ENCODE results near the gene AHDC1. TPM values are rescaled to one million over a fixed set of nuclear protein-coding genes. Genes with fewer than 3 reads are reported as not detected.
"Not testable (repeated sequence)": the region's sequence is repeated elsewhere in the genome, so short reads cannot be mapped to it uniquely, and the experiment has no call there.

The AHDC1 gene
- total RNA-seq, 1 experiment from 2014 or later, result 8.1 TPM

DNA sequence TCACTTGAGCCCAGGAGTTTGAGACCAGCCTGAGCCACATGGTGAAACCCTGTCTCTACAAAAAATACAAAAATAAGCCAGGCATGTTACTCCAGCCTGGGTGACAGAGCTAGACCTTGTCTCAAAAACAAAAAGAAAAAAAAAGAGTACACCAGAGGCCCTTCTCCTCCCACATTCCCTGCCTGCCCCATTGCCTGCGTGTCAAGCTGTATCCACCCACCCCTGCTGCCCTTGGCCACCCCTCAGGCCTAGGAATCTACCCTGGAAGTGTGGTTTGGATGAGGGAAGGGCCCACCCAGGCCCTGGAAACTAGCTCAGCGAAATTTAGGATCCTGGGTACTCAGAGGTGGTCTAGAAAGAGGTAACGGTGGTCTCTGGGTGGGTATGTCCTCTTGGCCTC lies 88.3 kb downstream of the AHDC1 start:
- in situ Hi-C loops (cut with HindIII; ENCODE audit: low sequenced_read_pairs), result no loop called here
- DNase-seq (ENCODE audit: low spot score), result no peak

DNA sequence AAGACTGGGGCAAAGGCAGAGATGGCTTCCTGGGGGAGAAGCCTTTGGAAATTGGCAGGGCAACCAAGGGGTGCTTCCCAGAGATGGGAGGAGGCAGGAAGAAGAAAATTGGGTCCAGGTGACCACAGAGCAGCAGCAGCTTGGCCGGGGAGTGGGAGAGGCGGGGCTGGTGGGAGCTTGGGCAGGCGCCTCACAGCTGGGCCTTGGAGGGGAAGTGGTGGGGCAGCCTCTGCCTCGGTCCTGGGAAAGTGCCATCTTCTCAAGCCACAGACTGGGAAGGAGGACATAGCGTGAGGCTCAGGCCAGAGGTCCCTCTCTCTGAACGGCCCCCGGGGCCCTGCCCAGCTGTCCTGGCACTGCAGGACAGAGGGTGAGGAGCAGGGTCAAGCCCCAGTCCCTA lies 90.0 kb downstream of the AHDC1 start:
- no peak for DNase-seq (ENCODE audit: low spot score)
- in situ Hi-C loops (cut with HindIII; ENCODE audit: low sequenced_read_pairs), result no loop called here

DNA sequence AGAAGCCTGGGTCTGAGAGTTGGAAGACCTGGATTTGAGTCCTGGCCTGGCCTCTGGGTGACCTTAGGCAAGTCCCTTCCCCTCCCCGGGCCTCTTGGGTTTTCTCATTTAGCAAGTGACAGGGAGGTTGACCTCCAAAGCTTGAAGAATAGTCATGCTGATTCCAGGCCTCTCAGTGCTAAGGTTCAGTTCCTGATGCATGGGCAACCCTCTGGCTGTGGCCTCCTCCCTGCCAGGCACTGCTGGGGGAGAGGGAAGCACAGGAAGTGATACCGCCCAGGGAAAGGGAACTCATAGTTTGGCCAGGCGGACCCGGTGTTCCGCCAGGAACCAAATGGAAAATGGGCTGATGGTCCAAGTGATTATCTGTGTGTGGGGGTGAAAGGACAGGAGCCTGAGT lies 90.4 kb downstream of the AHDC1 start:
- in situ Hi-C loops (cut with HindIII; ENCODE audit: low sequenced_read_pairs), result no loop called here
- DNase-seq (ENCODE audit: low spot score), result no peak

DNA sequence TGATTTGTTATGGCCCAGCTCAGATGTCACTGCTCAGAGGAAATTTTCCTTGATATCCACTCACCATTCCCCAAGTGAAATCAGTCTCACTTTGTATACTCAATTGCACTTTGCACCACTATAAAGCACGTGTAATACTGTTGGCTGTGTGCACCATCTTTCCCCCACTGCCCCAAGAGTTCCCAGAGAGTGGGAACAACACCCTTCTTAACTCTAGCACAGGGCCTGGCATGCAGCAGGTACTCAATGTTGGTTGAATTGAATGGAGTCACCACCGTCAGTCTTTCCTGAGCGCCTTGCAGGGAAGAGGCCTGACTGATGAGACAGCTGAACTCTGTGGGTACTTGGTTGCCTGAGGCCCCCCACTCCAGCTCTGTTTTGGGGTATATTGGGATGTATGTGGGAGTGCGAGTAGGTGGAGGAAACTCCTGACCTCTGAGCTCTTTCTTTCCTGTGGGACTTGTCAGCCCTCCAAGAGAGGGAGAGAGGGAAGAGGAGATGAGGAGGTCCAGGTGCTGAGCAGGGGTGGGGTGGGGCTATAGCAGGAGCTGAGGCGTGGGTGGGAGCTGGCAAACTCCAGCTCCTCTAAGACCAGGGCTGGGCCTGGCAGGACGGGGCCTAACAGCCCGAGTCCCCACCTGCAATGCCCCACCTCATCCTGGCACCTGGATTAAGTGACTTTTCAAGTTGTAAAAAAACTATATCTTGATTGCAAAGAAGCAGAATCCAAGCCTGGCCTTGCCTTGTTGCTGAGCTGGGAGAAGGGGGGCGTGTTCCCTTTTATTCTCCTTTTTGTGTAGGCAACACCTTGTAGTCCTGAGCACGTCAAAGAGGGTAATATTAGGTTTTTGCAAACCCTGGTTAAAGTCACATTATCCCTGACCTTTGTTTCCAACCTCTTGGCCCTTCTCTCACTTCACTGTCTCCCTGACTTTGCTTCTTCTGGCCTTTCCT lies 94.5 kb downstream of the AHDC1 start:
- no peak for DNase-seq (ENCODE audit: low spot score)
- in situ Hi-C loops (cut with HindIII; ENCODE audit: low sequenced_read_pairs), result no loop called here

DNA sequence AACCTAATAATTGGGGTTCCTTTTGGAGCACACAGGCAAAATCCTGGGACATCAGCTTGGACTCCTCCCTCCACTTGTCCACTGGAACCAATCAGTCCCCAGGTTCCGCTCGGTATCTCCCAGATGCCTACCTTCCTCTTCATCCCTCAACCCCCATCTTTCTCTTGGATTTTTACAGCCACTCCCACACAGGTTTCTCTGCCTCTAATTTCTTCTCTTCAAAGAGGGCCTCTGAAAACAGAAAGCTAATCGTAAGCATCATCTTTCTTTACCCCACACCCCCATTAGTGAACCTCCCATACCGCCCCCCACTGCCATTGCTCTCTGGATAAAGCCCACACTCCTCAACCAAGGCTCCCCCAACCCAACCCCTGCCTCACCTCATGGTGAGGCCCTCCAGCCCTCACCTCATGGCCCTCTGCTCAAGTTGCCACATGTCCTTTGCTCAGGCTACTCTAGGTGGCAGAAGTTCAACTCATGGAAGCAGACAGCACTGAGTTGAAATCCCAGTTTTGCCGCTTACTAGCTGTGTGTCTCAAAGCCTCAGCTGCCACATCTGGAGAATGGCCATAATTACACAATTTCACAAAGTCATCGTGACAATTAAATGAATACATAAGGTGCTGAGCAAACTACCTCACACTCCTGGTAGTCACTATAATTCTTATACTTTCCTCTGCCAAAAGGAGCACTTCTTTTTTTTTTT lies 95.8 kb downstream of the AHDC1 start:
- in situ Hi-C loops (cut with HindIII; ENCODE audit: low sequenced_read_pairs), result no loop called here
- DNase-seq (ENCODE audit: low spot score), result no peak

DNA sequence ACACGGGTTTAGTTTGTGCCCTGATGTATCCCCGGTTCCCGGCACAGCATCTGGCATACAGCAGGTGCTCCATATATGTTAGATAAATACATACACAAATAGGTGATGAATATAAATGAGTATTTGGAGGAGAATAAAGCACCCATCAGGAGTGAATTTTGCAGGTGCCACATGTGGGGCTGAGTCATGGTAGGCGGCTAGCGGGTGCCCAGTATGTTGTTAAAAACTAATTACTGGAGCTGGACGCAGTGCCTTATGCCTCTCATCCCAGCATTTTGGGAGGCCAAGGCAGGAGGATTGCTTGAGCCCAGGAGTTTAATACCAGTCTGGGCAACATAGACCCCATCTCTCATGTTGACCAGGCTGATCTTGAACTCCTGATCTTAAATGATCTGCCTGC lies 97.2 kb downstream of the AHDC1 start:
- DNase-seq (ENCODE audit: low spot score), result no peak
- in situ Hi-C loops (cut with HindIII; ENCODE audit: low sequenced_read_pairs), result no loop called here

DNA sequence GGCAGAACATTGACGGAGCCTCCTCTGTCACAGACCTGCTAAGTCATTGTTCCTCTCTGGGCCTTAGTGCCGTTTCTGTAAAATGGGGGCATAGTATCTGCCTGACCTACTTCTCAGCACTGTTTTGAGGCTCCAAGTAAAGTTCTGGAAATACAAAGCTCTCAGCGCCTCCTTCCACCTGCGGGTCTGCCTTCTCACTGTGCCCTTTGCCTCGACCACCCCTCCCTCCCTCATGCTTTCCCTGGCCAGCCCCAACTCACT lies 98.6 kb downstream of the AHDC1 start:
- DNase-seq (ENCODE audit: low spot score), result no peak

DNA sequence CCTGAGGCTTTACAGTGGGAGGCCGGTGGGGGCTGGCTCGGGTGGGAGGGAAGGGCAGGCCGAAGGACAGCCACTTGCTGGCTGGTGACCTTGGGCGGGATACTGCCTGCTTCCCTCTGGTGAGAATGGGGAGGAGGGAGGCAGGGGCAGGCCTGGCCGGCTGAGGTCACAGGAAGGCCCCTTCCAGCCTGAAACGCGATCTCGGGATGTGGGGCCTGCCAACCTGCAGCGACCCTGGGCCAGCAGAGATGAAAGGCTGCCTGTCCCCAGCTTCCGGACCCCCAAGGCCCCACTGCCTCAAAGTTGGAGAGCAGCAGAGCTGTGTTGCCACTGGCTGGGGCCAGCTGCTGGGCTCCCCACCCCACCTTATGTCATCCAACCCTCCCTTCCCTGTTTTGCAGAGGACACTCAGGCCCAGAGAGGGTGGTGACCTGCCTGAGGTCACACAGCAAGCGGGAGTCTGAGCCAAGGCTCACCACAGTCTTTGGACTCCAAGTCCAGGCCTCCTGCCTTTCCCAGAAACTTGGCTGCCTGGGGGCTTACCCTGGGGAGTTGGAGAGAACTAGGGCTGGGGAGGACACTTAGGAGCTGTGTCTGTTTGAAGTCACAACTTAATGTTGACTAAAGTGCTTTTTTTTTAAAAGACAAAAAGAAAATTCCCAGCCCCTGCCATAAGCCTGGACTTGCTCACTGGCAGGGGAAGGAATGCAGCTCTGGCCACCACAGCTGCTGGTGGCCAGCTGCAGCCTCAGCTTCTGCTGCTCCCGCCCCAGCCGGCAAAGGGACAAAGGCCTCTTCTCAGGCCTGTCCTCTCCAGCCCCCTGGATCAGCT lies 99.1 kb downstream of the AHDC1 start:
- peak; percentile 41 for DNase-seq (ENCODE audit: low spot score)
- in situ Hi-C loops (cut with HindIII; ENCODE audit: low sequenced_read_pairs), result no loop called here

More for the DNA sequence above, 98.6 kb downstream of the AHDC1 start:
- in situ Hi-C loops (cut with HindIII; ENCODE audit: low sequenced_read_pairs), result no loop called here

DNA sequence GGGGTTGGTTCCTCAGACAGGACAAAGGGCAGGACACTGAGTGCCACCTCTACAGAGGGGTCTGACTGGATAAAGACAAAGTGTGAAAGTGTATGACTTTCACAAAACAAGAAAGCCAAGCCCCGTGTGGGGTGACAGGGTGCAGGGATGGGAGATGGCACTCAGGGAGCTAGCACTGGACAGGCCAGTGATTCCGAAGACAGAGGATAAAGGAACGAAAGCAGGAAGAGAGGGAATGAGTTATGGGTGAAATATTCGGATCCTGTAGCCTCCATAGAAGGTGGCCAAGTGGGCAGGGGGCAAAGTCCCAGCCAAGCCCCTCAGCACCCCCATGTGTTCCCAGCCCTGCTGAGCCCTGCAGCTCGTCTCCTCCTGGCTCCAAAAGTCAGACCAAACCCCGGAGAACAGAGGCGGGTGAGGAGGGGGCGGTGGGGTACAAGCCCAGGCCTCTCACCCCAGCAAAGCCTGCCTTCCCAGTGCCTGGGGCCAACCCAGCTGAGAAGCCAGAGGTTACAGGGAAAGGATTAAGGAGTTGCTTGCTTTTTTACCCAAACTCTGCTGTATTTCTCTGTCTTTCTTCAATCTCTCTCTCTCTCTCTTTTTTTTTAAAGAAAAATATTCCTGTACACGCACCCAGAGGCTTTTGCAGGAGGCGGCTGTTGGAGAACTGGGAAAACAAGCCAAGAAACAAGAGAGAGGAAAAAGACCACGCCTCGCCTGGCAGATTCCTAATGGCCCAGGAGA lies 99.9 kb downstream of the AHDC1 start:
- no peak for DNase-seq (ENCODE audit: low spot score)
- in situ Hi-C loops (cut with HindIII; ENCODE audit: low sequenced_read_pairs), result no loop called here

DNA sequence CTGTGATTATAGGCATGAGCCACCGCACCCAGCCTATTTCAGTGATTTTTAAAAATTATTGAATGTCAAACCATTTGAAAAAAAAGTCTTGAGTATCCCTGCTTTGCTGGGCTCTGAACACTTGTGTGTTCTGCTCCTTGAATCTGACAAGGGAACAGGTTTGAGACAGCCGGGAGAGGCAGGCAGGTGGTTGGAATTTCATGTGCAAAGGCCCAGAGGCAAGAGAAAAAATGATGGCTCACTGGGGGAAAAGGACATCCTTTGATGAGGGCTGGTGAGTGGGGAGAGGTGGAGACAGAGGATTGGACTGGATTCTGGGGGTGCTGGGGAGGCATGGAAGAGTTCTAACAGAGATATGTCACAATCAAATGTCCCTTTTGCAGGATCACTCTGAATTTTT lies 100.9 kb downstream of the AHDC1 start:
- no peak for DNase-seq (ENCODE audit: low spot score)
- in situ Hi-C loops (cut with HindIII; ENCODE audit: low sequenced_read_pairs), result no loop called here

DNA sequence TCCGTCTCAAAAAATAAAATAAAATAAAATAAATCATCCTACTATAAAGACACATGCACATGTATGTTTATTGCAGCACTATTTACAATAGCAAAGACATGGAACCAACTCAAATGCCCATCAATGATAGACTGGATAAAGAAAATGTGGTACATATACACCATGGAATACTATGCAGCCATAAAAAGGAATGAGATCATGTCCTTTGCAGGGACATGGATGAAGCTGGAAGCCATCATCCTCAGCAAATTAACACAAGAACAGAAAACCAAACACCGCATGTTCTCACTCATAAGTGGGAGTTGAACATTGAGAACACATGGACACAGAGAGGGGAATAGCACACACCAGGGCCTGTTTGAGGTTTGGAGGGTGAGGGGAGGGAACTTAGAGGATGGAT lies 102.8 kb downstream of the AHDC1 start:
- DNase-seq (ENCODE audit: low spot score); in situ Hi-C loops (cut with HindIII; ENCODE audit: low sequenced_read_pairs): not testable (repeated sequence)

DNA sequence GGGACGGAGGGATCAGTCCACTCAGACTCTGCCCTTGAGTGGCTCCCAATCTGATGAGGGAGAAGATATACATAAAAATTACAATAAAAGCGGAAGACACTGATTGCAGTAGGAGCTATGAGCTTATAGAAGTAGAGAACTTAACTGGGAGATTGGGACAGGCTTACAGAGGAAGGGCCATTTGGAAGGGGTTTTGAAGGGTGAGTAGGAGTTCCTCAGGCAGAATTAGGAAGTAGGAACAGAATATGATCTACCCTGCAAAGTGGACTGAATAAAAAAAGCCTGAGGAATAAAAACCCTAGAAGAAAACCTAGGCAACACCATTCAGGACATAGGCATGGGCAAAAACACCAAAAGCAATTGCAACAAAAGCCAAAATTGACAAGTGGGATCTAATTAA lies 104.8 kb downstream of the AHDC1 start:
- no peak for DNase-seq (ENCODE audit: low spot score)
- in situ Hi-C loops (cut with HindIII; ENCODE audit: low sequenced_read_pairs), result no loop called here

DNA sequence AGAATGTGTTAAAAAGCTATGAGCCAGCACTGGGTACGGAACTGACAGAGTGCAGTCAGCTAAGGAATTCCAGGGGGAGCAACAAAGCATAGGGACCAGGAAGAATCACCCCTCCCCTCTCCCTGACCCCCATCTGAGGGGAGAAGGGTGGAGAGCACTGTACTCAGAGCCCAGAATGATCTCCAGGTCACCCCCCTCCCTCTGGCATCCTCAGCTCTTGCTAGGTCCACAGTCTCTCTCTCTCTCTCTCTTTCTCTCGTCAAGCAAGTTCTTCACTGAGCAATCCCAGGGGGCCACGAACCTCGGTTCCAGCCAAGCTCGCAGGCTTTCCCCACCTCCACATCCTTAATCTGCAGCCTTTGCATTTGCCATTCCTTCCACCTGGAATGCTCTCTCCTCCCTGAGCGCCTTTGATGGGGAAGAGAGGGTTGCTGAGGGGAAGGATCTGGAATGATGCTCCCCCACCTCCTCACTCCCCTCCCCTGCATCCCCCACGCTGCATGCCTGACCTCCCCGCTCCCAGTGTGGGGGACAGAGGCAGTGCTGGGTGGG lies 107.3 kb downstream of the AHDC1 start:
- DNase-seq (ENCODE audit: low spot score), result peak; percentile 25

DNA sequence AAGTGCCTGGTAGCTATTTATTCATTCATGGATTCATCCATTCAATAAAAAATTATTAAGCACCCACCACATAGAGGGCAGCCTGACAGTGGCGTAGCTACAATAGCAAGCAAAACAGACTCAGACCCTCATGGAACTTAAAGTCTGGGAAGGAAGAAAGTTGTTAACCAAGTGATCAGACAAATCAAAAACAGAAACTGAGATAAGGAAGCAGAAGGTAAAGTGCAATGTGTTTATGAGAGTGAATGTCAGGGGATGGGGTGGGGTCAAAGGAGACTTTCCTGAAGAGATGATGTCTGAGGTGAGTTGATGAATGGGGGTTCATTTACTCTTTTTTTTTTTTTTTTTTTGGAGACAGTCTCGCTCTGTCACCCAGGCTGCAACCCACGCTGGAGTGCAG lies 111.1 kb downstream of the AHDC1 start:
- in situ Hi-C loops (cut with HindIII; ENCODE audit: low sequenced_read_pairs), result no loop called here
- DNase-seq (ENCODE audit: low spot score), result no peak

More for the DNA sequence above, 107.3 kb downstream of the AHDC1 start:
- in situ Hi-C loops (cut with HindIII; ENCODE audit: low sequenced_read_pairs), result no loop called here

DNA sequence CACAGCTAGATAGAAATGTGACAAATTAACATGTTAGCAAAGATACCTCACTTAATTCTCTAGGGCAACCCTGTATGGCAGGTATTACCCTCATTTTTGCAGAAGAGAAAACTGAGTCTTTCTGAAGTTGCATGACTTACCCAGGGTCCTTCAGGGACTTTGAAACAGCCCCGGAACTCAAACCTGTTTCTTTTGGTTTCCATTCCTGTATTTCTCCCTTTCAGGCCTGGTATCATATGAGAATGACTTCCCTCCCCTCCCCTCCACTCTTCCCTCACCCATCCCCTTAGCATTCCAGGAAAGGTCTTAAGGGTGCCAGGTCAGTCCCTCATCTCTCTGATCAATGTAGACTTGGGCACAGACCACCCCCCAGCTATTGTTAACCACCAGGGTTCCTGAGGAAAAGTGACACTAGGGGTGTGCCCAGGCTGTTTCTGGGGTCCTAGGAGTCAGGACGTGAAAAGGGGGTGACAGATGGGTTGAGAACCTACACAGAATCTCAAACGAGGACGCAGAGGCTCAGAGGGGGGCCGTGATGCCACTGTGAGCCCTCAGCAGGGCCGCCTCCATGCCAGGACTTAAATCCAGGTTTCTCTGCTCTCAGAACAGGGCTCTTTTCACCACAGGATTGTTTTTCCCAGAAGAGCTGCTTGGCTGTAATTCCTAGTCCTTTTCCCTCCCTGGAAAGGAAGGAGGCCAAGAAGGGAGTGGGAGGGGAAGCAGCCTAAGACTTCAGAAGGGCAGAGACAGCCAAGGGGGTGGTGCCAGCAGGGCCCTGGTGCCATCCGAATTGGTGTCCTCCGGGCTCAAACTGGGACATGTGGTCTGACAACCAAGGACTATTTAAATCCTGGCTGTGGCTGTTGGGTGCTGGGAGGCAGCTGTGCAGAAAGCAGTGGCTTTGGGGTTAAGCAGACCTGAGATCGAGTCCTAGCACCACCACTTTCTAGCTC lies 111.9 kb downstream of the AHDC1 start:
- peak; percentile 37 for DNase-seq (ENCODE audit: low spot score)
- in situ Hi-C loops (cut with HindIII; ENCODE audit: low sequenced_read_pairs), result no loop called here

DNA sequence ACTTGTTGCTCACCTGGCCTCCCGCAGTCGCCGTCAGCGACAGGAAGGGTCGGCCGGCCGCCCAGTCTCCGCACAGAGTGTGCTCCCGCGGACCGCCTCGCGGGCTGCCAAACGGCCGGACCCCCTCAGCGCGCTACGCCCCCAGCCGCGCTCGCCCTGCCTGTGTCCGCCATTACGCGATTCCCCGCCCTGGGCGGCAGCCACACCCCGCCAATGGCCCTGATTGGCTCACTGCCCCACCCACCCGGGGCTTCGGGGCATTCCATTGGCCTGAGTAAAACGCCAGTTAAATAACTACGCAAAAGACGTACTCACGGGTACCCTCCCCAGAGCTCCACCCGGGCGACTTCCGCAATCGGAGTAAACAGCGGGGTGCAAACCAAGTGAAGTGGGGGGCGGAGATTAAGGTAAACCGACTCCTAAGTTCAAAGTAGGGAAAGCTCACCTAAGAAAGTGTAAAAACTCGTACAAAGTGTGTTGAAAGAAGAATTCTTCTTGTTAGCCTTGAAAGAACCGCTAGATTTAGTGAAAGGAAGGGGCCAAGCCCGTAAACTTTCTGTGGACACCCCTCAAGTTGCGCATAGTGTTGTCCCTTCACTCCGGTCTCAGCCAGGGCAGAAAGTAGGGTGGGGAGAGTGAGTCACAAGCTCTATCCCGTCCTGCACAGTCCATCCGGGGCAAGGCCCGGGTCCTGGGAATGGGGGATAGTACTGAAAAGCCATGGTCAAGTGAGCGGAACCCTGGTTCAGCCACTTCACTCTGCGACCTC lies 113.8 kb downstream of the AHDC1 start, which contains the start of gene WASF2:
WASF2 (minus strand) TSS at position 195 of the 769 bp plus-strand sequence. CDS start 61,277 bp downstream, outside the sequence.
- DNase-seq (ENCODE audit: low spot score), result peak; percentile 98

DNA sequence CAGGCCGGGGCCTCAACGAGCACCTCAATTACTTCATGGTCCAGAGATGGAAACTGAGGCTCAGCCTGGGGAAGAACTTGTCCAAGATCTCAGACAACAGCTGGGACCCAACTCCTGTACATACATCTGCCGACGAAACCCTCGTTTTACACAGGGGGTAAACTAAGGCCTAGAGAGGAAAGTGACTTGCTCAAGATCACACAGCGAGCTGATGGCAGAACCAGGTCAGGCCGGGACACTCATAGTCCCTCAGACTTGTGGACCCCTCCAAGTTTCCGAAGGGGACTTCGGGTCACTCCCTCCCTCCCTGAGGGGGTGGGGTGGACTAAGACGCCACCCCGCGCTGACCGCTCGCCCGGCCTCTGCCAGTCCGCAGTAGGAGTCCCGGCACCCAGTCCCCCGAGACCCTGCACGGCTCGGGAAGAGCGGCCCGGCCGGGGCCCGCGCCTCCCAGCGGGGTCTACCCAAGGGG lies 114.4 kb downstream of the AHDC1 start:
- peak; percentile 37 for DNase-seq (ENCODE audit: low spot score)
- in situ Hi-C loops (cut with HindIII; ENCODE audit: low sequenced_read_pairs), result no loop called here

More for the DNA sequence above, 113.8 kb downstream of the AHDC1 start, which contains the start of gene WASF2:
- in situ Hi-C loops (cut with HindIII; ENCODE audit: low sequenced_read_pairs), result no loop called here

Data from G401 (cell line).